Lower lobe of right lung (tissue), 2 donors: ENCODE results near the gene SCYGR4. TPM values are rescaled to one million over a fixed set of nuclear protein-coding genes. Genes with fewer than 3 reads are reported as not detected.

Source experiments
- ATAC-seq, 2 donors: fragments of 200-7000 bp; cut with Tn5 transposase; one replicate each; pipeline ENCODE4 v1.9.1; 2020 to 2022; ENCODE audit warnings: mild to moderate bottlenecking in 2 of 2, moderate library complexity in 2 of 2
- DNase-seq: peaks from one replicate; pipeline ENCODE4 v3.0.0-alpha.2; 2020
- H3K27ac ChIP-seq: fragments of 200-600 bp; one replicate; pipeline ENCODE4 v1.8.0; 2022
- H3K27me3 ChIP-seq: fragments of 200-600 bp; one replicate; pipeline ENCODE4 v1.8.0; 2022; ENCODE audit warnings: low read depth
- H3K36me3 ChIP-seq: fragments of 200-600 bp; one replicate; pipeline ENCODE4 v1.8.0; 2022; ENCODE audit warnings: mild to moderate bottlenecking
- H3K4me1 ChIP-seq: fragments of 200-600 bp; one replicate; pipeline ENCODE4 v1.8.0; 2022
- H3K4me3 ChIP-seq: fragments of 200-600 bp; one replicate; pipeline ENCODE4 v1.8.0; 2022; ENCODE audit warnings: mild to moderate bottlenecking
- H3K9me3 ChIP-seq: fragments of 200-600 bp; one replicate; pipeline ENCODE4 v1.8.0; 2022
- CTCF ChIP-seq: fragments of 200-600 bp; IDR thresholded peaks from one replicate; pipeline ENCODE4 v1.8.0; 2022; ENCODE audit warnings: antibody characterized with exemption, mild to moderate bottlenecking
- intact Hi-C: fragments of 100-400 bp; cut with DNase I; formaldehyde crosslinking; loops from one replicate; pipeline ENCODE4 v1.11.0; 2022
- total RNA-seq: library from RNA; stranded (reverse); fragmentation: NEBNext Ultra II Directional; extraction: Animal tissue kit (Norgen Biotek cat#: 25700); gene quantifications from one replicate; pipeline ENCODE4 v1.2.1, GENCODE V29; 2021
- donor health status: DM: no; HTN: yes; CAD: no; lungs with severe emphysema.

The SCYGR4 gene
- total RNA-seq, 1 donor from 2014 or later, result not detected

- Histone ChIP-seq H3K27me3 (no peaks in the 10 kb centered on the region), H3K27ac (no peak overlapping the region), H3K4me1 (no peaks in the 10 kb centered on the region), H3K36me3 (no peaks in the 10 kb centered on the region), H3K4me3 (no peak overlapping the region), H3K9me3 (no peaks in the 10 kb centered on the region)
- no peak for ATAC-seq
- DNase-seq, result no peak
- no peak for TF ChIP-seq CTCF
- intact Hi-C loops, result no loop called here
These were observed 39.7 kb upstream of the SCYGR4 start for GRCh38 chr2:227577555-227577954.

- Histone ChIP-seq H3K9me3 (peaks cover 6% of the 10 kb centered on the region), H3K27ac (no peak overlapping the region), H3K36me3 (no peaks in the 10 kb centered on the region), H3K4me1 (no peaks in the 10 kb centered on the region), H3K27me3 (no peaks in the 10 kb centered on the region), H3K4me3 (no peak overlapping the region)
- TF ChIP-seq CTCF, result no peak
- DNase-seq (no peak), ATAC-seq (no peak)
- intact Hi-C loops, result no loop called here
These were observed 38.7 kb upstream of the SCYGR4 start for GRCh38 chr2:227578642-227579041.

- Histone ChIP-seq H3K27ac (no peak overlapping the region), H3K36me3 (no peaks in the 10 kb centered on the region), H3K27me3 (no peaks in the 10 kb centered on the region), H3K9me3 (peaks cover 6% of the 10 kb centered on the region), H3K4me1 (no peaks in the 10 kb centered on the region), H3K4me3 (no peak overlapping the region)
- intact Hi-C loops, result no loop called here
- DNase-seq (no peak), ATAC-seq (no peak)
- TF ChIP-seq CTCF, result no peak
These were observed 37.5 kb upstream of the SCYGR4 start for GRCh38 chr2:227579791-227580190.

- DNase-seq (no peak), ATAC-seq (no peak)
- peaks cover 6% of the 10 kb centered on the region for H3K9me3 ChIP-seq
- H3K36me3 ChIP-seq, result no peaks in the 10 kb centered on the region
- H3K4me1 ChIP-seq, result no peaks in the 10 kb centered on the region
- no peak overlapping the region for H3K27ac ChIP-seq
- H3K27me3 ChIP-seq, result no peaks in the 10 kb centered on the region
- intact Hi-C loops, result no loop called here
- H3K4me3 ChIP-seq, result no peak overlapping the region
- no peak for TF ChIP-seq CTCF
These were observed 34.9 kb upstream of the SCYGR4 start for GRCh38 chr2:227582369-227582768.

- DNase-seq (no peak), ATAC-seq (no peak)
- intact Hi-C loops, result no loop called here
- Histone ChIP-seq H3K4me3 (no peak overlapping the region), H3K4me1 (no peaks in the 10 kb centered on the region), H3K36me3 (no peaks in the 10 kb centered on the region), H3K27me3 (no peaks in the 10 kb centered on the region), H3K27ac (no peak overlapping the region), H3K9me3 (no peaks in the 10 kb centered on the region)
- TF ChIP-seq CTCF, result no peak
These were observed 24.5 kb upstream of the SCYGR4 start for GRCh38 chr2:227592694-227593387.
